Osteocyte (in vitro differentiated cells): ENCODE data around the gene ZNF837. TPM values are rescaled to one million over a fixed set of nuclear protein-coding genes. Genes with fewer than 3 reads are reported as not detected.
A peak's percentile ranks its signal among the peaks of the same experiment; 100 is the strongest.
"Not testable (repeated sequence)": the region's sequence is repeated elsewhere in the genome, so short reads cannot be mapped to it uniquely, and the experiment has no call there.

Source experiments
- DNase-seq: peaks from one replicate; pipeline ENCODE4 v3.0.0; 2021; ENCODE audit warnings: mixed read lengths; ENCODE audit not compliant: unreplicated experiment; ENCODE audit errors: extremely low spot score
- H3K27ac Mint-ChIP-seq: one replicate; pipeline ENCODE4 v1.8.0; 2021; ENCODE audit warnings: mild to moderate bottlenecking, mixed read lengths; ENCODE audit not compliant: unreplicated experiment
- H3K27me3 Mint-ChIP-seq: one replicate; pipeline ENCODE4 v1.8.0; 2021; ENCODE audit warnings: mixed read lengths; ENCODE audit not compliant: unreplicated experiment
- H3K36me3 Mint-ChIP-seq: one replicate; pipeline ENCODE4 v1.8.0; 2021; ENCODE audit warnings: mixed read lengths; ENCODE audit not compliant: unreplicated experiment
- H3K4me1 Mint-ChIP-seq: one replicate; pipeline ENCODE4 v1.8.0; 2021; ENCODE audit warnings: mixed read lengths; ENCODE audit not compliant: unreplicated experiment
- H3K4me3 Mint-ChIP-seq: one replicate; pipeline ENCODE4 v1.8.0; 2021; ENCODE audit warnings: mild to moderate bottlenecking, moderate library complexity, mixed read lengths; ENCODE audit not compliant: unreplicated experiment
- H3K9me3 Mint-ChIP-seq: one replicate; pipeline ENCODE4 v1.8.0; 2021; ENCODE audit warnings: mixed read lengths; ENCODE audit not compliant: unreplicated experiment
- total RNA-seq: library from RNA; stranded (reverse); gene quantifications from 2 replicates; pipeline ENCODE4 v1.2.1, GENCODE V29; 2021
- TF ChIP-seq, protein P1 (sequence below): fragments of 200-600 bp; sonication (generic); IDR thresholded peaks from 2 replicates; pipeline ENCODE4 v1.5.0; 2021; ENCODE audit warnings: antibody characterized with exemption, mild to moderate bottlenecking, moderate library complexity

ZNF837 gene
- total RNA-seq, 1 donor from 2014 or later = 3.0 TPM

DNA sequence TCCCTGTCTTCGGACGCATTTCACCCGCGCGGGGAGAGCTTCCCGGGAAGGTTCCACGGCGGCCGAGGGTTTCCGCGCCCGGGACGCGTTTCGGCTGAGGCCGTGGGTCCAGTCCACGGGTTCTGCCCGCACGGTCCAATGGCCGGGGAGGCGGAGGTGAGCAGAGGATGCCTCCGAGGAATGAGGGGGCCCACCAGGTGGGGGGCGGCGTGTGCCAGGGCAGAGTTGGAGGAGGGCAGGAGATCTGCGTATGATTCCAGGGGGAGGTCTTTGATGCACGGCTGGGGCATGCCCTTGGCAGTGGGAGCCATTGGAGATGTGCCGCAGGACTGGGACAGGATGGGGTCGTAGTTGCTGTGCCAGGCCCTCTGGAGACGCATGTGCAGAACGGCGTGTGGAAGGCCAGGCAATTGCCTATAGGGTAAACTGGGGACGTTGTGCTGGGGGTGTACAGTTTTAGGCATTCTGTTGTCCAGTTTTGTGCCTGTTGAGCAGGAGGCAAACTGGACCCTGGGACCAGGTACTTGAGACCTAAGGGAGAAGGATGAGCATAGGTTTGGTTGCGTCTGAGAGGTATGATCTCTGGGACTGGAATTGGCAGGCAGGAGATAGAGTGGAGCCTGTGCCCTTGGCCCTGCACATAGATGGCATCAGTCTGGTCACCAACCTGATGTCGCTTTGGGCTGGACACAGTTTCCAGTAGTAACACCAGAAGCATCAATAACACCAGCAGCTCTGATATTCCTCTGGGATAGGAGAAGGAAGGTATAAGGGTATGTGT lies 28.4 kb upstream of the ZNF837 start:
- TF ChIP-seq, protein P1, sequence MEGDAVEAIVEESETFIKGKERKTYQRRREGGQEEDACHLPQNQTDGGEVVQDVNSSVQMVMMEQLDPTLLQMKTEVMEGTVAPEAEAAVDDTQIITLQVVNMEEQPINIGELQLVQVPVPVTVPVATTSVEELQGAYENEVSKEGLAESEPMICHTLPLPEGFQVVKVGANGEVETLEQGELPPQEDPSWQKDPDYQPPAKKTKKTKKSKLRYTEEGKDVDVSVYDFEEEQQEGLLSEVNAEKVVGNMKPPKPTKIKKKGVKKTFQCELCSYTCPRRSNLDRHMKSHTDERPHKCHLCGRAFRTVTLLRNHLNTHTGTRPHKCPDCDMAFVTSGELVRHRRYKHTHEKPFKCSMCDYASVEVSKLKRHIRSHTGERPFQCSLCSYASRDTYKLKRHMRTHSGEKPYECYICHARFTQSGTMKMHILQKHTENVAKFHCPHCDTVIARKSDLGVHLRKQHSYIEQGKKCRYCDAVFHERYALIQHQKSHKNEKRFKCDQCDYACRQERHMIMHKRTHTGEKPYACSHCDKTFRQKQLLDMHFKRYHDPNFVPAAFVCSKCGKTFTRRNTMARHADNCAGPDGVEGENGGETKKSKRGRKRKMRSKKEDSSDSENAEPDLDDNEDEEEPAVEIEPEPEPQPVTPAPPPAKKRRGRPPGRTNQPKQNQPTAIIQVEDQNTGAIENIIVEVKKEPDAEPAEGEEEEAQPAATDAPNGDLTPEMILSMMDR = no peak
- Mint-ChIP-seq H3K4me1 (peaks cover 33% of the 10 kb centered on the region), H3K27ac (peak overlapping the region; percentile 73), H3K27me3 (no peaks in the 10 kb centered on the region), H3K4me3 (peak overlapping the region; percentile 87), H3K9me3 (no peaks in the 10 kb centered on the region), H3K36me3 (peaks cover 2% of the 10 kb centered on the region)
- no peak for DNase-seq

DNA sequence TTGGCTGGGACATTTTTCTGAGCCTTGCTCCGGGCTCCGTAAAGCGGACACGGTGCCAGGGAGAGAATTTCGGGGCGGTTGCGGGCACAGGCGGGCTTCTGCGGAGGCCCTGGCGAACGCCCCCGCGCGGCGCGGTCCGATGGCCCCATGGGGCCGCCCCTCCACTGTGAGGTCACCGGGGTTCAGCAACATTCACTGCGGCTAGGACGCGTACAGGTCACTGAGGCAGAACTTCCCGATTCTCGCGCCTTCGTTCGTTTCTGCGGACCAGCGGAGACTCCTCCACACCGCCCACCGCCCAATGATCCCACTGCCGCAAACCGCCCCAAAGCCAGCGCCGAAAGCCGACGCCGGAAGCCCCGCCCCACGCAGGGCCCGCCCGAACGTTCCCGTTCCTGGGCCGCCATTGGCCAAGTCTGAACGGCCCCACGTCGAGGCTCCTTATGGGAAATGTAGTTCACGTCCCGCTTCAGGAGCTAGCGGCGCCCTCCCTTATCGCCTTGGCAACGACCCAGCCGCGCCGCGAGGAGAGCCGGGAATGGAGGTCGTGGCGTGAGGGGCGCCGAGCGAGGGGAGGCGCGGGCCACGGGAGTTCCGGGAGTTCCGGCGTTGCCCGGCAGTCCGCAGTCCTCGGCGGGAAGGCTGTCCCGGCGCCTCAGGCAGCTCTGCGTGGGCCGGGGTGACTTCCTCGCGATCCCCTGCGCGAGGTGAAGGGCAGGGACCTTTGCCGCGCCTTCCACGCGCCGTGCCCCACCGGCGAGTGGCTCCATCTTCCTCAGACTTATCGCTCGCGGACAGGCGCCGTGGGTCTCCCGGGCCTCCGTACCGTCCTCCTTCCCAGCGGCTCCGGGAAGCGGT lies 27.6 kb upstream of the ZNF837 start, which contains the start of gene ZNF584:
ZNF584 (plus strand) TSS at position 498 of the 858 bp plus-strand sequence. CDS start 499 bp downstream, outside the sequence.
- Mint-ChIP-seq H3K36me3 (peaks cover 2% of the 10 kb centered on the region), H3K27me3 (no peaks in the 10 kb centered on the region), H3K9me3 (no peaks in the 10 kb centered on the region), H3K27ac (peak within 1 kb of the TSS; percentile 91), H3K4me1 (peaks cover 29% of the 10 kb centered on the region), H3K4me3 (peak within 1 kb of the TSS; percentile 87)
- TF ChIP-seq, protein P1 = no peak
- DNase-seq = peak; percentile 97

DNA sequence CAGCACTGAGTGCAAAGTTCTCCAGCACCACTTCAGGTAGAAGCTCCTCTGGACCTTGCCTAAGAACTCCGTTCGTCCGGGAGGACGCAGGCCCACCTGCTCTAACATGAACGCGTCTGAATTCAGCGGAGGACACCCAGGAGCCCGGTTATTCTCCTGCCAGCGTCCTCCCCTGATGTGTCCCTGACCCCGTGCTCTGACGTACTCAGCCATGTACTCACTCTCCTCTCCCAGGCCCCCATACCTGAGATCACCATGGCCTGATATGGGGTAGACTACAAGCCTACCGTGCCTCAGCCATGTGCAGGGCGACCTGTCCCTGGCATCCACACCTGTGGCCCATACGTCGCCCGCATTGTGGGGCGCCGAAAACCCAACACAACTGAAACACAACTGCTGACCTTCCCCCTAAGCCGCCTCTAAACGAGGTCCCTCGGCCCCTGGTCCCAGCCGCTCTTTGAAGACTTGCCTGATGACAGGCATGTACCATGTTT lies 26.9 kb upstream of the ZNF837 start:
- Mint-ChIP-seq H3K36me3 (no peaks in the 10 kb centered on the region), H3K9me3 (no peaks in the 10 kb centered on the region), H3K4me3 (peak overlapping the region; percentile 87), H3K4me1 (peaks cover 27% of the 10 kb centered on the region), H3K27me3 (no peaks in the 10 kb centered on the region), H3K27ac (peak overlapping the region; percentile 91)
- no peak for DNase-seq
- TF ChIP-seq, protein P1 = no peak

DNA sequence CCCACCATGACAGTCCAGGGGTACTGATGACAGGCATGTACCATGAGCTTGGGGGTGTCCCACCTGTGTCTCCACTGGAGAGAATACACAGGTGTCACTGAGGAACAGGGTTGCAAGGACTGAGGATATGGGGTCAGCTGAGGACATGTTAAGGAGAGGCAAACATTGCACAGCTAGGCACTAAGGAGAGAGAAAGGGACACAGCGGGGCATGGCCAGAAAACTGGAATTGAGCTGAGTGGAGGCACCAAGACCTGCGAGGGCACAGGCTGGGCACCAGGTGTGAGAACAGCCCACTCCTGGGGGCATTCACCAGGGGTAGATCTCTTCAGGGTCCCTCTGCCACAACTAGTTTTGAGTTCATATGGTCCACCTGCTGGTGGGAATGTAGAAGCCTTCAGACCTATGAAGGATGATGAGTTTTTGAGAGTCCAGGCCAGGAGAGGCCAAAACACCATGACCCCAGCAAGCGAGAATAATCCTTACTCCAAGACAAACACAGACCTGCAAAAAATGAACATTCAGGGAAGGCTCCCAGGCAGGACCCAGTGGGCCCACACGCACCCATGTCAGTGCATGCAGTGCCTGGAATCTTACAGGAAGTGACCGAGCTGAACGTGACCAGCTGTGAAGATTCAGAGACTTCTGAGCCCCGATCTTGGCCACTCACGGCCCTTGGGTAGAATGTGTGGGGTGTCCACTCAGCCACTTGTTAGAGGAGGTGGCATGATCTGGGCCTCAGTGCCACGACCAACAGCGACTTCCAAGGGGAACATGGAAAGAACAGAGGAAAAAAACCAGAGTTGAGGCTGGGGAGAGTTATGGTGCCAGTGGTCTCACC lies 26.2 kb upstream of the ZNF837 start:
- H3K4me1 Mint-ChIP-seq = peaks cover 27% of the 10 kb centered on the region
- H3K36me3 Mint-ChIP-seq = no peaks in the 10 kb centered on the region
- peak overlapping the region; percentile 87 for H3K4me3 Mint-ChIP-seq
- H3K9me3 Mint-ChIP-seq = no peaks in the 10 kb centered on the region
- TF ChIP-seq, protein P1 = peak; percentile 36
- no peak for DNase-seq
- no peaks in the 10 kb centered on the region for H3K27me3 Mint-ChIP-seq
- peak overlapping the region; percentile 91 for H3K27ac Mint-ChIP-seq

DNA sequence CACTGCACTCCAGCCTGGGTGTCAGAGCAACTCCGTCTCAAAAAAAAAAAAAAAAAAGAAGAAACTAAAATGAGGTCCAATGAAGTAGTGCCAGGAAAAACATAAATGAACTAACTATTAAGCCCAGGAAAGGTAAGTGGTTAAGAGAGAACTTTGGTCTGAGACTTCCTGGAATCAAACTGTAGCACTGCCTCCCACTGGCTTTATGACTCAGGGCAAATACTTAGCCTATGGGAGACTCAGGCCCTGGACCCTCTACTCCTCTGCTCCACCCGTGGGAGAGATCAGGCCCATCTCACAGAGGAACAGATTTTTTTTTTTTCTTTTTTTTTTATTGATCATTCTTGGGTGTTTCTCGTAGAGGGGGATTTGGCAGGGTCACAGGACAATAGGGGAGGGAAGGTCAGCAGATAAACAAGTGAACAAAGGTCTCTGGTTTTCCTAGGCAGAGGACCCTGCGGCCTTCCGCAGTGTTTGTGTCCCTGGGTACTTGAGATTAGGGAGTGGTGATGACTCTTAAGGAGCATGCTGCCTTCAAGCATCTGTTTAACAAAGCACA lies 23.2 kb upstream of the ZNF837 start:
- DNase-seq, H3K36me3 Mint-ChIP-seq, H3K4me3 Mint-ChIP-seq, H3K27me3 Mint-ChIP-seq, H3K9me3 Mint-ChIP-seq: not testable (repeated sequence)
- Mint-ChIP-seq H3K27ac (peak overlapping the region; percentile 18), H3K4me1 (peaks cover 29% of the 10 kb centered on the region)
